HFFc6 (cell line): Measurements from ENCODE around the gene BAHD1. TPM values are rescaled to one million over a fixed set of nuclear protein-coding genes. Genes with fewer than 3 reads are reported as not detected.

Experiments
- DNase-seq: peaks from one replicate; pipeline ENCODE4 v3.0.0-alpha.2; 2018
- H3K27ac Mint-ChIP-seq: 2 replicates; pipeline ENCODE4 v1.8.0; 2020; ENCODE audit warnings: mild to moderate bottlenecking, mixed read lengths
- H3K27me3 Mint-ChIP-seq: 2 replicates; pipeline ENCODE4 v1.8.0; 2021; ENCODE audit warnings: mild to moderate bottlenecking, moderate library complexity, mixed read lengths; ENCODE audit not compliant: insufficient read depth
- H3K36me3 Mint-ChIP-seq: 2 replicates; pipeline ENCODE4 v1.8.0; 2021; ENCODE audit warnings: low read depth, mixed read lengths
- H3K4me1 Mint-ChIP-seq: 2 replicates; pipeline ENCODE4 v1.8.0; 2020; ENCODE audit warnings: low read depth, mixed read lengths
- H3K4me3 Mint-ChIP-seq: 2 replicates; pipeline ENCODE4 v1.8.0; 2020; ENCODE audit warnings: mild to moderate bottlenecking, moderate library complexity, mixed read lengths
- H3K9me3 Mint-ChIP-seq: 2 replicates; pipeline ENCODE4 v1.8.0; 2020; ENCODE audit warnings: mild to moderate bottlenecking, mixed read lengths
- total RNA-seq, 6 experiments: library from RNA; stranded (reverse); fragmentation: NEBNext Ultra II Directional; extraction: Animal tissue kit (Norgen Biotek cat#: 25700); gene quantifications; 2 replicates in 1 of 6; 3 replicates in 5 of 6; pipeline ENCODE4 v1.2.3, GENCODE V29; 2021
- TF ChIP-seq, protein P1 (sequence below): fragments of 200-600 bp; sonication (generic); IDR thresholded peaks from 2 replicates; pipeline ENCODE4 v1.5.0; 2021; ENCODE audit warnings: antibody characterized with exemption, mild to moderate bottlenecking

BAHD1 gene
- total RNA-seq, 6 experiments from 2014 or later, result 12.7 to 14.4 (median 14.2) TPM

- Mint-ChIP-seq H3K4me1 (peaks cover 49% of the 10 kb centered on the region), H3K36me3 (no peaks in the 10 kb centered on the region), H3K27ac (0 out of 2 replicates have a peak overlapping the region, but pooled peaks have one; percentile 1), H3K4me3 (peak overlapping the region; percentile 87), H3K9me3 (no peaks in the 10 kb centered on the region), H3K27me3 (peaks cover 17% of the 10 kb centered on the region)
- TF ChIP-seq, protein P1, sequence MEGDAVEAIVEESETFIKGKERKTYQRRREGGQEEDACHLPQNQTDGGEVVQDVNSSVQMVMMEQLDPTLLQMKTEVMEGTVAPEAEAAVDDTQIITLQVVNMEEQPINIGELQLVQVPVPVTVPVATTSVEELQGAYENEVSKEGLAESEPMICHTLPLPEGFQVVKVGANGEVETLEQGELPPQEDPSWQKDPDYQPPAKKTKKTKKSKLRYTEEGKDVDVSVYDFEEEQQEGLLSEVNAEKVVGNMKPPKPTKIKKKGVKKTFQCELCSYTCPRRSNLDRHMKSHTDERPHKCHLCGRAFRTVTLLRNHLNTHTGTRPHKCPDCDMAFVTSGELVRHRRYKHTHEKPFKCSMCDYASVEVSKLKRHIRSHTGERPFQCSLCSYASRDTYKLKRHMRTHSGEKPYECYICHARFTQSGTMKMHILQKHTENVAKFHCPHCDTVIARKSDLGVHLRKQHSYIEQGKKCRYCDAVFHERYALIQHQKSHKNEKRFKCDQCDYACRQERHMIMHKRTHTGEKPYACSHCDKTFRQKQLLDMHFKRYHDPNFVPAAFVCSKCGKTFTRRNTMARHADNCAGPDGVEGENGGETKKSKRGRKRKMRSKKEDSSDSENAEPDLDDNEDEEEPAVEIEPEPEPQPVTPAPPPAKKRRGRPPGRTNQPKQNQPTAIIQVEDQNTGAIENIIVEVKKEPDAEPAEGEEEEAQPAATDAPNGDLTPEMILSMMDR, result no peak
- DNase-seq, result no peak
Measured at GRCh38 chr15:40443255-40443654, 2.5 kb downstream of the BAHD1 start.

- Mint-ChIP-seq H3K27ac (peak overlapping the region; percentile 1; the same call in 1 of the 2 replicates), H3K4me3 (no peak overlapping the region), H3K9me3 (no peaks in the 10 kb centered on the region), H3K4me1 (peaks cover 49% of the 10 kb centered on the region), H3K36me3 (no peaks in the 10 kb centered on the region), H3K27me3 (peaks cover 12% of the 10 kb centered on the region; the same call in 1 of the 2 replicates)
- DNase-seq, result no peak
- TF ChIP-seq, protein P1, result no peak
Measured at GRCh38 chr15:40443846-40444245, 3.1 kb downstream of the BAHD1 start.

DNA sequence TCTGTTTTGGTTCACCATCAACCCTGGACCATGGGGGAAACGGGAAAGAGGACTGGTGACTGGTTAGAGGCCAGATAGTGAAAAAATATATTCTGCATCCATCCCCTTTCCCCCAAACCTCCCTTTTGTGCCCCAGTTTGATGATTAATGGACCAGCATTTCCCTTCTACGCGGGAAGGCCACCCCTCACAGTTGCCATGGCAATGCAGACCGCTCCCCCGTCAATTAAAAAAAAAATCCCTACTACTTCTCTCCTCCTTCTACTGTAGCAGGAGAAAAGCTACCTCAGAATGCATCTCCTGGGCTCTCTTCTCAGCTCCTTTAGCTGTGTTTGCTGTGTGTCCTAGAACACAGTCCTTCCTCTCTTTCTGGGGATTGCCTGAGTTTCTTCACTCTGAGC, 4.0 kb downstream of the BAHD1 start:
- Mint-ChIP-seq H3K27ac (no peak overlapping the region), H3K4me3 (no peak overlapping the region), H3K27me3 (peaks cover 9% of the 10 kb centered on the region; the same call in 1 of the 2 replicates), H3K9me3 (no peaks in the 10 kb centered on the region), H3K36me3 (no peaks in the 10 kb centered on the region), H3K4me1 (peaks cover 51% of the 10 kb centered on the region)
- no peak for DNase-seq
- TF ChIP-seq, protein P1, result no peak

DNA sequence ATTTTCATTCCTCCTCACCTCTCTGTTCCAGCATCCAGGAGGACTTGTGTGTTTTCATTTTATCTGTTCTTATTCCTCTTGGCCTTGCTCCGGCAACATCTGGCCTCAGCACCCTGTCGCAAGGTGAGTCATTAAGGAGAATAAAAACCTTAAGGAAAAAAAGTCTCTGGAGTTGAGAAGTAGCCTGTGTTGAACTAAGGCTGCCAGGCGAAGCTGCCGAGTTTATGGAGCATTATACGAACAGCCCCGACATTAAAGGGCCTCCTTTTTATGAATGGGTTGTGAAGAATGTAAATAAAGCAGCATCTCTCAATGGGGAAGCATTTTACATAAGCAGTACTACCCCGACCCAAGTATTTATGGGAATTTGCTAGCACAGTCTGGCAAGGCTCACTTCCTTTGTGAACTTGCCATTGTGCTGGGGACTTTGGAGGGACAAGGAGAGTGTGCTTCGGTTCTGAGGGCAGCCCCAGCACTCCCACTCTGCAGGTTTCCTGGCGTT, 4.7 kb downstream of the BAHD1 start:
- peak; percentile 67 for DNase-seq
- TF ChIP-seq, protein P1, result no peak
- no peaks in the 10 kb centered on the region for H3K9me3 Mint-ChIP-seq
- H3K36me3 Mint-ChIP-seq, result no peaks in the 10 kb centered on the region
- peaks cover 52% of the 10 kb centered on the region for H3K4me1 Mint-ChIP-seq
- H3K27ac Mint-ChIP-seq, result peak overlapping the region; percentile 81
- peaks cover 4% of the 10 kb centered on the region; the same call in 1 of the 2 replicates for H3K27me3 Mint-ChIP-seq
- peak overlapping the region; percentile 69 for H3K4me3 Mint-ChIP-seq

- no peak for DNase-seq
- Mint-ChIP-seq H3K4me3 (no peak overlapping the region), H3K9me3 (no peaks in the 10 kb centered on the region), H3K27ac (no peak overlapping the region), H3K27me3 (peaks cover 4% of the 10 kb centered on the region; the same call in 1 of the 2 replicates), H3K4me1 (peaks cover 52% of the 10 kb centered on the region), H3K36me3 (no peaks in the 10 kb centered on the region)
- TF ChIP-seq, protein P1, result no peak
Measured at GRCh38 chr15:40446144-40446543, 5.4 kb downstream of the BAHD1 start.
